ENCODE measurements around the gene OGFR. TPM values are rescaled to one million over a fixed set of nuclear protein-coding genes. Genes with fewer than 3 reads are reported as not detected.

The OGFR gene
- total RNA-seq, 1 experiment from 2014 or later: 80.1 TPM

GRCh38 chr20:62778058-62778457, 26.6 kb upstream of the OGFR start:
- TF ChIP-seq, protein P1, sequence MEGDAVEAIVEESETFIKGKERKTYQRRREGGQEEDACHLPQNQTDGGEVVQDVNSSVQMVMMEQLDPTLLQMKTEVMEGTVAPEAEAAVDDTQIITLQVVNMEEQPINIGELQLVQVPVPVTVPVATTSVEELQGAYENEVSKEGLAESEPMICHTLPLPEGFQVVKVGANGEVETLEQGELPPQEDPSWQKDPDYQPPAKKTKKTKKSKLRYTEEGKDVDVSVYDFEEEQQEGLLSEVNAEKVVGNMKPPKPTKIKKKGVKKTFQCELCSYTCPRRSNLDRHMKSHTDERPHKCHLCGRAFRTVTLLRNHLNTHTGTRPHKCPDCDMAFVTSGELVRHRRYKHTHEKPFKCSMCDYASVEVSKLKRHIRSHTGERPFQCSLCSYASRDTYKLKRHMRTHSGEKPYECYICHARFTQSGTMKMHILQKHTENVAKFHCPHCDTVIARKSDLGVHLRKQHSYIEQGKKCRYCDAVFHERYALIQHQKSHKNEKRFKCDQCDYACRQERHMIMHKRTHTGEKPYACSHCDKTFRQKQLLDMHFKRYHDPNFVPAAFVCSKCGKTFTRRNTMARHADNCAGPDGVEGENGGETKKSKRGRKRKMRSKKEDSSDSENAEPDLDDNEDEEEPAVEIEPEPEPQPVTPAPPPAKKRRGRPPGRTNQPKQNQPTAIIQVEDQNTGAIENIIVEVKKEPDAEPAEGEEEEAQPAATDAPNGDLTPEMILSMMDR (IDR thresholded peaks at IDR 0.05; ENCODE audit: unreplicated experiment): no peak
- Mint-ChIP-seq H3K4me1 (ENCODE audit: low read depth, unreplicated experiment) (peaks cover 20% of the 10 kb centered on the region), H3K27ac (ENCODE audit: unreplicated experiment) (no peak overlapping the region), H3K9me3 (ENCODE audit: low read depth, unreplicated experiment) (peaks cover 3% of the 10 kb centered on the region), H3K36me3 (ENCODE audit: insufficient read depth, unreplicated experiment) (peaks cover 18% of the 10 kb centered on the region), H3K4me3 (ENCODE audit: low read depth, unreplicated experiment) (no peak overlapping the region), H3K27me3 (ENCODE audit: unreplicated experiment) (peaks cover 42% of the 10 kb centered on the region)
- no peak for DNase-seq
- BruUV-seq (replicated peaks): no TSS peak
- CTCF ChIA-PET: no interaction called here
- intact Hi-C loops (cut with micrococcal nuclease; ENCODE audit: unreplicated experiment): no loop called here

DNA sequence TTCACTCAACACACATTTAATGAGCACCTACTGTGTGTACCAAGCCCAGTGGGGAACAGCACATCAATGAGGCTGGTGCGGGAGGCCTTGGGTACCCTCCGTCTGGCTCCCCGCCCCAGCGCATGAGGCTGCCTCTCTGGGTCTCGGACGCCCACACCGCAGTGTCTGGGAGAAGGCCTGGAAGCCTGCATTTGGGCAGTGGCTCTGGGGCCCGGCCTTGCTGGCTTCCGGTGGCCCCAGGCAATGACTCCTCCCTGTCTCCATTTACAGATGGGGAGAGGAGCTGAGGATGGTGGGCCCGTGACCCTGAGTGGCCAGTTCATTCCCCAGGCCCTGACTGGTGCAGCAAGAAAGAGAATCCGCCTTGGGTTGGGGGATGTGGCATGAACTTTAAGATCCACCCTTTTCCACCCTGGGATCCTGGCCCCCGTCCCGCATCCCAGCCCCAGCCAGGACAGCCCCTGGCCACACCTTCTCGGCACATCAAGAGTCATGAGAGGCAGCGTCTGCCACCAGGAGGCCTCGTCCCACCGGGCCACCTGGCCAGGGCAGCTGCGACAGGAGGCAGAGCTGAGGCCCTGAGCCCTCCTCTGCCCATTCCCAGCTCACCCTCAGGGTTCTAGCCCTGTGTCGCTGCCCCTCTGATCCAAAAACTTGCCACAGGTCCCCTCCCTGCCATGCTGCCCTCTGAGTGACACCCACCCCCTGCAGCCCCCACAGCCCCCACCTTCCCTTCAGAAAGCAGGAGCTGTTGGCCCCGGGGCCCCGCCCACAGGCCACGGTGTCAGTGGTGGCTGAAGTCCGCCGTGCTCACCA, 25.8 kb upstream of the OGFR start:
- intact Hi-C loops (cut with micrococcal nuclease; ENCODE audit: unreplicated experiment): no loop called here
- TF ChIP-seq, protein P1 (IDR thresholded peaks at IDR 0.05; ENCODE audit: unreplicated experiment): no peak
- Mint-ChIP-seq H3K27ac (ENCODE audit: unreplicated experiment) (no peak overlapping the region), H3K27me3 (ENCODE audit: unreplicated experiment) (peaks cover 34% of the 10 kb centered on the region), H3K4me1 (ENCODE audit: low read depth, unreplicated experiment) (peaks cover 16% of the 10 kb centered on the region), H3K36me3 (ENCODE audit: insufficient read depth, unreplicated experiment) (peaks cover 17% of the 10 kb centered on the region), H3K4me3 (ENCODE audit: low read depth, unreplicated experiment) (no peak overlapping the region), H3K9me3 (ENCODE audit: low read depth, unreplicated experiment) (peaks cover 3% of the 10 kb centered on the region)
- no TSS peak for BruUV-seq (replicated peaks)
- no peak for DNase-seq
- CTCF ChIA-PET: interaction anchor here (0.6 to 0.8 kb wide), 2 partner anchors 10 to 234 kb away, joined by 4 read pairs; no protein-coding TSS in a partner anchor

GRCh38 chr20:62779417-62779685, 25.3 kb upstream of the OGFR start:
- CTCF ChIA-PET: interaction anchor here (0.6 to 0.8 kb wide), 2 partner anchors 11 to 234 kb away, joined by 4 read pairs; no protein-coding TSS in a partner anchor
- intact Hi-C loops (cut with micrococcal nuclease; ENCODE audit: unreplicated experiment): no loop called here
- H3K27ac Mint-ChIP-seq (ENCODE audit: unreplicated experiment): no peak overlapping the region
- H3K36me3 Mint-ChIP-seq (ENCODE audit: insufficient read depth, unreplicated experiment): peaks cover 12% of the 10 kb centered on the region
- TF ChIP-seq, protein P1 (IDR thresholded peaks at IDR 0.05; ENCODE audit: unreplicated experiment): no peak
- peaks cover 29% of the 10 kb centered on the region for H3K27me3 Mint-ChIP-seq (ENCODE audit: unreplicated experiment)
- peaks cover 3% of the 10 kb centered on the region for H3K9me3 Mint-ChIP-seq (ENCODE audit: low read depth, unreplicated experiment)
- H3K4me1 Mint-ChIP-seq (ENCODE audit: low read depth, unreplicated experiment): peaks cover 16% of the 10 kb centered on the region
- no peak overlapping the region for H3K4me3 Mint-ChIP-seq (ENCODE audit: low read depth, unreplicated experiment)
- DNase-seq: no peak
- no TSS peak for BruUV-seq (replicated peaks)

- intact Hi-C loops (cut with micrococcal nuclease; ENCODE audit: unreplicated experiment): no loop called here
- Mint-ChIP-seq H3K4me3 (ENCODE audit: low read depth, unreplicated experiment) (no peak overlapping the region), H3K9me3 (ENCODE audit: low read depth, unreplicated experiment) (peaks cover 3% of the 10 kb centered on the region), H3K4me1 (ENCODE audit: low read depth, unreplicated experiment) (peaks cover 16% of the 10 kb centered on the region), H3K27me3 (ENCODE audit: unreplicated experiment) (peaks cover 23% of the 10 kb centered on the region), H3K27ac (ENCODE audit: unreplicated experiment) (no peak overlapping the region), H3K36me3 (ENCODE audit: insufficient read depth, unreplicated experiment) (peaks cover 10% of the 10 kb centered on the region)
- TF ChIP-seq, protein P1 (IDR thresholded peaks at IDR 0.05; ENCODE audit: unreplicated experiment): no peak
- CTCF ChIA-PET: no interaction called here
- BruUV-seq (replicated peaks): no TSS peak
- DNase-seq: no peak
Measured at GRCh38 chr20:62780204-62780603, 24.4 kb upstream of the OGFR start.

Measured in Calu3 (cell line).